Muscle layer of colon (tissue), 2 donors: ENCODE results near the gene ZDHHC8.

ENCODE experiments used
- H3K27ac ChIP-seq: one replicate; pipeline ENCODE4 v1.7.0; 2013; ENCODE audit warnings: low read depth, mild to moderate bottlenecking, low read length, moderate library complexity
- H3K27me3 ChIP-seq, 2 donors: one replicate each; pipeline ENCODE4 v1.7.0; 2013; ENCODE audit warnings: low read length in 2 of 2, mild to moderate bottlenecking in 2 of 2; ENCODE audit not compliant: insufficient read depth in 2 of 2, control insufficient read depth in 1 of 2
- H3K36me3 ChIP-seq: one replicate; pipeline ENCODE4 v1.7.0; 2013; ENCODE audit warnings: mild to moderate bottlenecking, low read length; ENCODE audit not compliant: insufficient read depth
- H3K4me1 ChIP-seq: one replicate; pipeline ENCODE4 v1.7.0; 2013; ENCODE audit warnings: mild to moderate bottlenecking, low read length; ENCODE audit not compliant: insufficient read depth
- H3K4me3 ChIP-seq, 2 donors: one replicate each; pipeline ENCODE4 v1.7.0; 2013; ENCODE audit warnings: low read length in 2 of 2, low read depth in 1 of 2, mild to moderate bottlenecking in 1 of 2, moderate library complexity in 1 of 2
- H3K9ac ChIP-seq: one replicate; pipeline ENCODE4 v1.7.0; 2013; ENCODE audit warnings: low read length
- H3K9me3 ChIP-seq: one replicate; pipeline ENCODE4 v1.7.0; 2013; ENCODE audit warnings: mild to moderate bottlenecking, low read length
- donor health status: abdominal sarcoma.
- donor health status: Adenocarcinoma of cecum.

The ZDHHC8 gene

GRCh38 chr22:20111045-20111688 lies 20.4 kb upstream of the ZDHHC8 start:
- Histone ChIP-seq H3K36me3 (peaks cover 82% of the 10 kb centered on the region), H3K27ac (no peak overlapping the region)

GRCh38 chr22:20111689-20112622 lies 19.6 kb upstream of the ZDHHC8 start:
- Histone ChIP-seq H3K36me3 (peaks cover 74% of the 10 kb centered on the region), H3K9ac (no peak overlapping the region)

More at GRCh38 chr22:20111045-20111688, 20.4 kb upstream of the ZDHHC8 start:
- H3K27me3 ChIP-seq, result no peaks in the 10 kb centered on the region
- no peak overlapping the region for H3K9ac ChIP-seq
- H3K4me3 ChIP-seq, result no peak overlapping the region
- peaks cover 9% of the 10 kb centered on the region for H3K4me1 ChIP-seq
- no peaks in the 10 kb centered on the region for H3K9me3 ChIP-seq

GRCh38 chr22:20112623-20113511 lies 18.7 kb upstream of the ZDHHC8 start:
- peaks cover 13% of the 10 kb centered on the region for H3K4me1 ChIP-seq
- H3K9ac ChIP-seq, result no peak overlapping the region
- no peak overlapping the region for H3K4me3 ChIP-seq
- H3K27ac ChIP-seq, result no peak overlapping the region
- H3K9me3 ChIP-seq, result no peaks in the 10 kb centered on the region
- H3K27me3 ChIP-seq, result no peaks in the 10 kb centered on the region
- peaks cover 65% of the 10 kb centered on the region for H3K36me3 ChIP-seq

More at GRCh38 chr22:20111689-20112622, 19.6 kb upstream of the ZDHHC8 start:
- Histone ChIP-seq H3K4me3 (no peak overlapping the region), H3K27me3 (no peaks in the 10 kb centered on the region), H3K27ac (no peak overlapping the region), H3K9me3 (no peaks in the 10 kb centered on the region), H3K4me1 (peaks cover 13% of the 10 kb centered on the region)

- Histone ChIP-seq H3K4me1 (peaks cover 21% of the 10 kb centered on the region), H3K27ac (no peak overlapping the region), H3K27me3 (no peaks in the 10 kb centered on the region), H3K4me3 (no peak overlapping the region), H3K9ac (no peak overlapping the region), H3K36me3 (peaks cover 57% of the 10 kb centered on the region), H3K9me3 (no peaks in the 10 kb centered on the region)
Observed at GRCh38 chr22:20113551-20114310, 17.9 kb upstream of the ZDHHC8 start.

- Histone ChIP-seq H3K9ac (no peak overlapping the region), H3K4me1 (peaks cover 23% of the 10 kb centered on the region), H3K36me3 (peaks cover 60% of the 10 kb centered on the region), H3K9me3 (no peaks in the 10 kb centered on the region), H3K4me3 (no peak overlapping the region), H3K27me3 (no peaks in the 10 kb centered on the region), H3K27ac (no peak overlapping the region)
Observed at GRCh38 chr22:20114506-20115475, 16.8 kb upstream of the ZDHHC8 start.

- peak within 1 kb of the TSS; percentile 71 to 72 for H3K4me3 ChIP-seq
- peak within 1 kb of the TSS; percentile 75 for H3K9ac ChIP-seq
- peaks cover 64% of the 10 kb centered on the region for H3K36me3 ChIP-seq
- H3K27ac ChIP-seq, result peak within 1 kb of the TSS; percentile 90
- H3K9me3 ChIP-seq, result no peaks in the 10 kb centered on the region
- H3K27me3 ChIP-seq, result no peaks in the 10 kb centered on the region
- H3K4me1 ChIP-seq, result peaks cover 23% of the 10 kb centered on the region
Observed at GRCh38 chr22:20115691-20116375, 15.8 kb upstream of the ZDHHC8 start, which contains the start of gene RANBP1. Gene RANBP1 (plus strand): TSS chr22:20116104. CDS start chr22:20116185, 81 bp downstream.

GRCh38 chr22:20116376-20116950 lies 15.1 kb upstream of the ZDHHC8 start:
- Histone ChIP-seq H3K9me3 (no peaks in the 10 kb centered on the region), H3K4me3 (peak overlapping the region; percentile 71 to 72), H3K9ac (peak overlapping the region; percentile 75), H3K27ac (peak overlapping the region; percentile 90), H3K36me3 (peaks cover 59% of the 10 kb centered on the region), H3K27me3 (no peaks in the 10 kb centered on the region), H3K4me1 (peaks cover 23% of the 10 kb centered on the region)

- Histone ChIP-seq H3K9me3 (no peaks in the 10 kb centered on the region), H3K9ac (peak within 1 kb of the TSS; percentile 76), H3K27ac (peak within 1 kb of the TSS; percentile 90), H3K36me3 (peaks cover 55% of the 10 kb centered on the region), H3K4me3 (peak within 1 kb of the TSS; percentile 73 to 78), H3K4me1 (peaks cover 23% of the 10 kb centered on the region), H3K27me3 (no peaks in the 10 kb centered on the region)
Observed at GRCh38 chr22:20116951-20117632, 14.5 kb upstream of the ZDHHC8 start, which contains the start of gene TRMT2A. Gene TRMT2A (minus strand): TSS chr22:20117226. CDS start chr22:20116906, 320 bp downstream.
